Mesenteric fat pad (tissue), 1 donor: ENCODE results near the gene LAMTOR1. TPM values are rescaled to one million over a fixed set of nuclear protein-coding genes. Genes with fewer than 3 reads are reported as not detected.

Source experiments
- DNase-seq: peaks from one replicate; pipeline ENCODE4 v3.0.0-alpha.2; 2020; ENCODE audit warnings: low spot score
- total RNA-seq: library from RNA; stranded (reverse); fragmentation: NEBNext Ultra II Directional; extraction: Animal tissue kit (Norgen Biotek cat#: 25700); gene quantifications from one replicate; pipeline ENCODE4 v1.2.1, GENCODE V29; 2021
- donor health status: DM: yes; HTN: yes; CAD: no.

The LAMTOR1 gene
- total RNA-seq, 1 donor from 2014 or later, result 117 TPM

DNA sequence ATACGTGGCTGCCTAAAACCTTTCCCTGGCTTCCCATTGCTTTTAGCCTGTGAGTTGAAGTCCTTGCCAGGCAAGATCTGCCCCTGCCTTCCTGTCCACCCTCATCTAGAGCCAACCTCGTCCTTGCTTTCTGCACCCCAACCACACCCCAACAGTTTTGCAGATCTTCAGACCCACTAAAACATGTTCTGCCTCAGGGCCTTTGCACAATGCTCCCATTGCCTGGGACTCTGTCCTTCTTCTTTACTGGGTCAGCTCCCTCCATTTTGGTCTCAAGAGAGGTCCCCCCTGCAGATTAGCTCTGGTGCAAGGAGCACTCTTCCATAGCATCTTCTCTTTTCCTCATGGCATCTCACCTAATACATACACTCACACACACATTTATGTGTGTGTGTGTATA is 17.8 kb upstream of the LAMTOR1 start:
- DNase-seq, result no peak

DNA sequence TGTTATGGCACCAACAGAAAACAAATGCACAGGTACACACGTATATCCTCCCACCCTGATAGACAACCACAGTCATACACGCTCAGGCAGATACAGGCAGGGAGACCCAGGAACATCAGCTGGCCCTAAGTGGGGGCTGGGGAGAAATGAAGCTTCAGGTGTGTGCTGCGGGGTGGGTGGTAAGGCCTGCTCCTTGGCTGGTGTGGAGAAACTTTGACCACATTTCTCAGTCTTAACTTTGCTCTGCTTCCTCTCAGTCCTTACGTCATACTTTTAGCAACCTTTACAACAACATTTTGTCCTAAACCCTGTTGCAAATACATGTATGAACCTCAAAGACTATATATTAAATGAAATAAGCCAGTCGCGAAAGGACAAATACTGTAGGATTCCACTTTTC is 16.1 kb upstream of the LAMTOR1 start:
- DNase-seq, result no peak

DNA sequence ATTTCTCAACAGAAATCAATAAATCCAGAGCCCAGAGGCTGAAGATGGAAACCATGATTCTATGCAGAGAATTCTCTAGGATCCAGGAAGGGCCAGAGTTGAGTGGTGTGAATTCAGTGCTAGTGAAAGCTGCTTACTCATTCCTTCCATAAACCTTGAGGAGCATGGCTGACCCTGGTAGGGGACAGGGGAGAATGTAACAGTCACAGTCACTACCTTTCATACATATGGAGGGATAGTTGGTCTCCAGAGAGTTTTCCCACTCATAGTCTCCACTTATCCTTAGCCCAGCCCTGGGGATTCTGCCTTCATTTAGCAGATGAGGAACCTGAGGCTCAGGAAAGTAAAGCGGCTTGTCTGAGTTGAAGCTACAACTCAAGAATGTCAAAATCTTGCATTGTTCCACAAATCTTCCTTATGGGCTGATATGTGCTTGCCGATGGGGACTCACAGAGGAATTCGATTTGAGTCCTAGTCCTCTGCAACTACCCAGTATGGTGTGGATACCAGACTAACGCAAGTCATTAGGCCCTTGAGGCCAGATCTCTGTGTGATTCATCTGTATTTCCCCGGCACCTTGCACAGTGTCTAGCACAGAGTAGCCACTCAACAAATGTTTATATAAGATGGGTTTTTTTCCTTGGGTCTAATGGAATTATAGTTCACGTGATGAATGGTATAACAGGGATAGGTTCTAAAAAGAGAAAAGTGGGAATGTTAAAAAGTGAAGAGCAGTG is 13.1 kb upstream of the LAMTOR1 start:
- peak; percentile 5 for DNase-seq

DNA sequence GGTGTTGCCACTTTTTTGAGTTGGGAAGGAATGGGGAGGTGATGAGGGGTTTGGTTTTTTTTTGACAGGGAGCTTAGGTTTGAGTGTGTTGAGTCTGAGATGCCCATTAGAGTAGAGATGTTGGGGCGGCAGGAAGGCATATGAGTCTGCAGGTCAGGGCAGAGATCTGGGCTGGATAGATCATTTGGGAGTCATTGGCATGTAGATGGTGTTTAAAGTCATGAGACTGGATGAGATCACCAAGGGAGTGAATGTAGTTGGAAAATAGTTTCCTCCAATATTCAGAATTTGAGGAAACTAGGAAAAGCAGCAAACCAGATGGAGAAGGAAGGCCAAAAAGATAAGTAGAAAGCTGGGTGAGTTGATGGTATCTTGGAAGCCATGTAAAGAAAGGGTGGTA is 11.5 kb upstream of the LAMTOR1 start:
- peak; percentile 11 for DNase-seq

DNA sequence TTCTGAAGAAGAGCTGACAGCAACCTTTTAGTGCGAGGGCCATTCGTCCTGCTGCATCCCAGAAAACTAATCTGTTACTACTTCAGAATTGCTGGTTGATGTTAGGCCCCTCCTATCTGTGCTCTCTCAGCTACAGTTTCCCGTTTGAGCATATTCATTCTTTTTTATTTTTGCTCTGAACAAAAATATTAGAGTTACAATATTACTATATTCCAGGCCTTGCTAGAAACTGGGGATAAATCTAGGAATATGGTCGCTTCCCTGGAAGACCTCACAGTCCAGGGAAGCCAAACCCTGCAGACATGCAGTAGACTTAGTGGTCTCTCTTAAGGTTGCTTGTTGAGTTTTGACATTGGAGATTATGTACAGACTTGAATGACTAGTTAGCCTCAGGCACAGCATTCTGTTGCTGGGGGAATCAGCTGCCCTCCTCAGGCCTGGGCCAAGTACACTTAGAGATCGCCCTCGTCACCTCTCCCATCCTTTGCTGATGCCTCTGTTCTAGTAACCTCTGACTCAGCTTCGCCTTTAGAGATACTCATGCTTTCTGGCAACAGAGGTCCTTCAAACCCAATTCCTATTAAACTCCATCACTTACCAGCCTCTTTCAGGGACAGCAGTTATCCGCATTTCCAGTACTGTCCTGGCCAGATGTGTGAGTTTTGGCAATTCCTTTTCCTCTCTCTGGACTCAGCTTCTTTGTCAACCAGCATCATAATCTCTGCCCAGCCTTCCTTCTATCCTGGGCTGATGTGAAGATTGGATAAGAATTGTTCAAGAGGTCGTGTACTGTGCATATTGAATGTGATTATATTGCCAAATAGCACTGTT is 10.1 kb upstream of the LAMTOR1 start:
- DNase-seq, result peak; percentile 35

DNA sequence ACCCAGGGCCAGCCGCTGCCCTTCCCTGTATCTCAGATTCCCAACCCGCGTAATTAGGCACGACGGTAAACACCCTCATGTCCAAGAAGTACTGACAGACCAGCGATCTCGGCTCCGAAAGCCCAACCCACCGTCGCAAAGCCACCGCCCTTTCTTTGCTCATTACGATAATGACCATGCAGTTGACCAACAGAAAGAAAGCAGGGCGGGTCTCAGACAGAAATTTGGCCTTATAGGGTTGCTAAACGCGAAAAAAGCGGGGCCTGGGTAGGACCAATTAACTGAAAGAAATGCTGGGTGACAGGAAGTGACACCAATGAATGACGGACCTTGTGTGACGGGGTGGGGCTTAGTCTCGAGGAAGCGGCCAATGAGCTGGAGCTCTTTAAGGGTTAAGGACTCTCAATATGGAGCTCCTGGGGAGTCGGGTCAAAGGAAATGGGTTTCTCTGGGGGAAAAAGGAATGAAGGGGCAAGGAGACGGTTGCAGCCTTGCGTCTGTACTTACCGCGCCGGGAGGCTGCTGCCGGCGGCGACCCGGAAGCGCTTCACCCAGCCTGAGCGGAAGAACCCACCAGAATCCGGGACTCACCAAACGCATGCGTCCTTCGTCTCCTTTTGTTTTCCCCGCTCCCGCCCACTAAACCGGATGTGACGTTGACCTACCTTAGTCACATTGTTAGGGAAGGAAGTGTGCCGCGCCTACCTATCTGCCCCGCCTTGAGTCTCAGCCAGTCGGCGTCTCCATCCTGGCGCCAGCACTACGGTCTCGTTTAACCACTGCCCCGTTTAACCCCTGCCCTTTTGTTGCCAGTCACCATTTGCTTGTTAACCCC is 9.3 kb upstream of the LAMTOR1 start, which contains the start of gene ANAPC15:
Gene ANAPC15 (minus strand): TSS at position 553 of the 835 bp plus-strand sequence. CDS start 1,419 bp downstream, outside the sequence.
- peak; percentile 96 for DNase-seq

DNA sequence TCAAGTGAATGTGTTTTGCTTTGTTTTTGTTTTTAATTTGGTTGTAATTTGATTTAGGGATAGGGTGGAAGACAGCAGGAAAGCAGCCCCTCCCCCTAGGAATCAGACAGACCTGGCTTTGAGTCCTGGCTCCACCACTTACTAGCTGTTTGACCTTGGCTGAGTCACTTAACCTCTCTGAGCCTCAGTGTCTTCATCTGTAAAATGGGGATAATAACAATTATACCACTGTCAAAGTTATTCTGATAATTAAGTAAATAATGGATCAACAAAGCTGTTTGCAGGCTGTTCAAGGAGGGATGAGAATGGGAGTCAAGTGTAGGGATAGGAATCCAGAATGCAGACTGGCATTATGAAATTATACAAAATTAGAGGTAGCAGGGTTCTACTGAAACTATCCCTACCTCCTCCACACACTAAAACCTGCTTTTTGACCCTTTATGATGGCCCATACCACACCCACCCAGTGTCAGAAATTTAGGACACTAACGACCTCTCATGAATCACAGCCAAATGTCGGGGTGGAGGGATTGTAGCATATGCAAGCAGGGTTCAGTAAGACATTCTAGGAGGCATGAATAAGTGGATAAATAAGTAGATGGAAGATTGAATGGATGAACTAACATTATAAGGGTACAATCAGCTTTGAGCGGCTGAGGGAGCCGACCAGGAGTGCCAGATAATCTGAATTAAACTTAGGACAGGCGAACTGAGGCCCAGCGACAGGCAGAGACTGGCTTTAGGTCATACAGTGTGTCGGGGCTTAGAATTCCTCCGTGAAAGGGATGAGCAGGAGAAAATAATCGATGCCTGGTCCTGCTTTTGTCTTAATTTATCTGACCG is 8.4 kb upstream of the LAMTOR1 start:
- DNase-seq, result no peak

DNA sequence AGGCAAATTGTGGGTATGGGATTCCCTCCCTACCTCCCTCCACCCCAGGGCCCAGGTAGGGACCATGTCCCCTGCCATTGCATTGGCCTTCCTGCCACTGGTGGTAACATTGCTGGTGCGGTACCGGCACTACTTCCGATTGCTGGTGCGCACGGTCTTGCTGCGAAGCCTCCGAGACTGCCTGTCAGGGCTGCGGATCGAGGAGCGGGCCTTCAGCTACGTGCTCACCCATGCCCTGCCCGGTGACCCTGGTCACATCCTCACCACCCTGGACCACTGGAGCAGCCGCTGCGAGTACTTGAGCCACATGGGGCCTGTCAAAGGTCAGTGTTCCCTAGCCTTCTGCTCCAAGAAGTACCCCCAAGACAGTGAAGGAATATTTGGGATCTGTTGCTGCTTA is 2.8 kb upstream of the LAMTOR1 start, which contains the start of gene TOMT:
Gene TOMT (plus strand): TSS at position 37 of the 400 bp plus-strand sequence. CDS start 28 bp downstream, at position 65.
- no peak for DNase-seq

DNA sequence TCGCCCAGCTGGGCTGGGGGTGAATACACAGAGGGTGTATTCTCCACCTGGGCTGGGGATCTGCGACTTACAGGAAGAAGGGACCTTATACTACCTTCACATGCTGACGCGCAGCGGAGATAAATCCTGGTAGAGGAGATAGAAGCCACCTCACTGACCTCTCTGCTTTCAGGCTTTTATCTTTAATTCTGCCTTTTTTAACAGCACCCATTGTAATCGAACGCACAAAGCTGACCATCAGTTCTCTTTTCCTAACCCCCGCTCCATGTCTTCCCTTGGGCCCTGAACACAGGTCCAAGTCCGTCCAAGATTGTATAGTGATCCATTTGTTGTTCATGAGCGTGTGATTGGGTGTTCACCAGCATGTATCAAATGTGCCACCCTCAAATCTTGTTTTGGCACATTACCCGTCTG is 664 bp upstream of the LAMTOR1 start:
- DNase-seq, result no peak

DNA sequence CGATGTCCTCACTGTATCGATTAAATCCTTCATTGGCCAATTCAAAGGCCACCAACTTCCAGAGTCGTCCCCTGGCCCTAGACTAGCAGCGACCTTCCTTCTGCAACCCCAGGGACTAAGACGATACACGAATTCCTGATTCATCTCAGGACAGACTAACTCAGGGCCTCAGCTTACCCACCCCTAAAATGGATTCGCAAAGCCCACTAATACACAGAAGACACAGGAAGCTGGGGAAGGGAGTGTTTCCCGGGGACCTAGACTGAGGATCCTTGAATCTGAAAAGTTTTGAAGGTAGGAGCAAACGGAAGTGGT is 509 bp downstream of the LAMTOR1 start:
- DNase-seq, result no peak

DNA sequence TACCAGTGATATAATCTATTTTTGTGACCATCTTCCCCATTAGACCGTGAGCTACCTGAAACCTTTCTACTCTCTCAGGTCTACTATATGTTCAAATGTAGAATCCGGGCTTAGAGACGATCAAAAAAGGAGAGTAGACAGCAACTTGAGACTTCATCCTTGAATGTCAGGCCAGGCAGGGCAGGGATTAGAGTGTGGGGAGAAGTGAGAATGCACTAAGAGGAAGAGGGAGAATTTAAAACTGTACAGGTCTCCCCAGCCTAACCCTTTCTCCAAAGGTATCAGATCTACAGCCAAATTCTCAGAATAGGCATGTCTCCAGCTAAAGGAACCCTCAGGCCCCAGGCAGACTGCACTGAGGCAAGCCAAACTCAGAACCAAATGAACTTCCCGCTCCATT is 935 bp downstream of the LAMTOR1 start:
- no peak for DNase-seq

DNA sequence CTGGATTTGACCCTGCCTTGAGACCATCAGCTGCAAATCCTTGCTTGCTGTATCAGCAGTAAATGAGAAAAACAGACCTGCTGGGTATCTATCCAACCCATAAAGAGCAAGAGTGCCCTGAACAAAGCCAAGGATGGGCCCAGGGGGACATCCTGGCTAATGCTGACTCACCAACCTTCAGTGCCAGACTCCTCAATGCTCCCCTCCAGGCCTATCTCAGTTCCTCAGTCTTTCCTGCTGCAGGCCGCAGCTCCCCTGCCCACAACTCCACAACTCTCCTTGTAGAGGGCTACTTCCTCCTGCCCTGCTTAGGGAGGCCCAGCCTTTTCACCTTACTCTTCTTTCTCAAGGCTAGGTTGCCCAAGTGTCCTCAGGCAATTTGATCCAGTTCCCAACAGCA is 2.6 kb downstream of the LAMTOR1 start:
- DNase-seq, result no peak

DNA sequence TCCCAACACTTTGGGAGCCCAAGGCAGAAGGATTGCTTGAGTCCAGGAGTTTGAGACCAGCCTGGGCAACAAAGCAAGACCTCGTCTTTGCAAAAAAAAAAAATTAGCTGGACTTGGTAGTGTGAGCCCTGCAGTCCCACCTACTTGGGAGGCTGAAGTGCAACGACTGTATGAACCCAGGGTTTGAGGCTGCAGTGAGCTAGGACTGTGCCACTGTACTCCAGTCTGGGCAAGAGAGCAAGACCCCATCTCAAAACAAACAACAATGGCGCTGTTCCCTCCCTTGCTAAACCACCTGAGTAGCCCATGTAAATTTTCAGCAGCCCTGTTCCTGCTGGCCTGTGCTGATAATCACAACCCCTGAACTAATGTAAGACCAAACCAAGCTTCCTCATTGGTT is 3.1 kb downstream of the LAMTOR1 start:
- DNase-seq, result peak; percentile 18

DNA sequence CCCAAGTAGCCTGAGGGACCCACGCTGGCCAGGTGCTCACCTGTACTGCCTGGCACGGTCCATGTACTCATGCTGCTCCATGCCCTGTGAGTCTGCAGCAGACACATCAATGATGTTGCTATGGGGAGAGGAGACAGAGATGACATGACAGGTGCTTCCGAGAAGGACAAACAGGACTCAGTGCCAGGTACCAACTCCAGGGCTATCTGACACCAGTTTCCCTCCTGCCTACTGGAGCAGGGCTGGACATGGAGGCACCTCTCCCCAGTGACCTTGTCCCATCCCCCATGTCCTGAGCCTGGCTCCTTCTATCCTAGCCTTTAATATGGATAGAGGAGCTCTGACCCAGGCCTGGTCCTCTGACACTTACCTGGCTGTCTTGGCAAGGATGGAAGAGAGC is 4.4 kb downstream of the LAMTOR1 start:
- no peak for DNase-seq

DNA sequence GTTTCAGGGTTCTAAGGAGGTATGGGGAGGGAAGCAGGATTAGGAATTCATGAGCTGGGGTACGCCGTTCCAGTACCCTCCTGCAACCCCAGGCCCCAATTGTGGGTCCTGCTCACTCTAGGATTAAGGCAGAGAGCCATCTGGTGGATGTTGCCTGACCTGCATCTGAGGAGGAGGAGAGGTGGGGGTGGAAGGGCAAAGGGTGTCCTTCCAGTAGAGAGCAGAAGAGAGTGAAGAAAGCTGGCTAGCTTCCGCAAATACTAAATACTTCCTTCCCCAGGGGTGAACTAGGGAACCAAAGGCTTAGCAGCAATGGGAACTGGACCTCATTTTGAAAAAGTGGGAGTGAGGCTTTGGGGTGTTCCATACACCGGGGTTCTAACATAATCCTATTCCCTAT is 11.8 kb downstream of the LAMTOR1 start:
- DNase-seq, result no peak

DNA sequence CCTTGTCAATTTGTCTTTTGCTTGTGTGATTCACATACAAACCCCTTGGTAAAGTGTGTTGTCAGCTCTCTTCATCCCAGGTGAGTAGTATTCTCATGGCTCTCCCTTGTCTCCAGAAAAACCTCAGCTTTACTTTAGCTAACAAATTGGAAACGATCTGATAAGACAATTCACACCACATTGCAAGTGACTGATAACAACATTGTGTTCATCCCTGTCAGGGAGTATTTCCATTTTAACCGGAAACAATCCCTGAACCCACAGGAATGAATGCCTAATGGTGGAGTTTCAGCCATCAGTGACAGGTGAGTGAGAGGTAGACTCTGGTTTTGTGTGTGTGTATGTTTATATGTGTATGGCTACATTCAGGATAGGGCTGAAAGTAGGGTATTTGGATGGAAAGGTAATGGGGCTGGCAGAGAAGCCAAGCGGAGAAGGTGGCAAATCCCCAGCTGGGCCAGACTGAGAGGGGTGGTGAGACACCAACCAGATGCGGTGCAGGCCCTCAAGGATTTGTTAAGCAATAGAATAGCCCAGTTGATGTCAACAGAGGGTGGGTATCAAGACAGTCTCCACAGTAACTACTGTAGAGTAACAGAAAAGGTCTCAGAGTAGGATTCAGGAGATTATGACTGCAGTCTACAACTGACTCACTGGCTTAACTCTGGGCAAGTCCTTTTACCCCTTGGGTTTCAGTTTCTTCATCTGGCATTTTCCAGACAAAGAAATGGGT is 14.9 kb downstream of the LAMTOR1 start:
- DNase-seq, result no peak

DNA sequence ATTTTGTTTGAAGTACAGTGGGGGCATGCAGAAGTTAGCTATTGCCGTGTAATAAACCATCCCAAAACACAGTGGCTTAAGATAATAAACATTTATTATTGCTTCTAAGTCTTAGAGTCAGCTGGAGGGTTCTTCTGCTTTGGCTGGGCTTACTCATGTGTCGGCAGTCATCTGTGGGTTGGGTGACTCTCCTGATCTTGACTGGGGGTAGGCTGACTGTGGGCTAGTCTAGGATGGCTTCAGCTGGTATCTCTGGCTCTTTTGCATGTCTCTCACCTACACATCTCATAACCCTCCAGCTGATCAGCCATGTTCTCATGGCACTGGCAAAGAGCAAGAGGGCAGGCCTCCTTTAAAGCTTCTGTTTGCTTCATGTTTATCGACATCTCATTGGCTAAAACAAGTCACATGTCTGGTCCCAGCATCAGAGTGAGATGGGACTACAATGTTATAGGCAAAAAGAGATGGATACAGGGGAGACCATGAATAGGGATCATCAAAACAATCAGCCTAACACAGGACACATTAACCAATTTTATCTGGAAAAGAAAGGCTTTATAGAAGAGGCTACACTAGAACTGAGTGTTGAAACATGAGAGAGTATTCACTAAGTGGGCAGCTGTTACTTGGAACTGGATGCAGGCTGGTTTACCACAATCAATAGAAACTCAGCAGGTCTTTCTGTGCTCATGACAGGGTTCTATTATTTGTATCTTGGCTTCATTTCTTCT is 17.3 kb downstream of the LAMTOR1 start:
- no peak for DNase-seq

DNA sequence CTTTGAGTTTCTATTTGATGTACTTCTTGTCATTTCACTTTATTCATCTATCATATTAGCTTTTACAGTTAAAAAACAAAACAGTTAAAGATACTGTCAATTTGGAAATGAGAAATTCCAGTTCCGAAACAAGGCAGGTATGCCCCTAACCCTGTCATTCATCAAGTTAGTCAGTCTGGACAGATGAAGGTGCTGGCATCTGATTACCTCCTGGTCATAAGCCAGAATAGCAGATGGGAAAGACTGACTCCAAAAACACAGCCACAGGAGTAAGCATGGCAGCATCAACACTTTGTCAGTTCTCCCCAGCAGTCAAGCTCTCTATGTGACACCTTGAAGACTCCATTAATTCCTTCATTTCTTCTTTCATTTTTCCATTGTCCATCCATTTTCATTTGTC is 18.1 kb downstream of the LAMTOR1 start:
- DNase-seq, result no peak

DNA sequence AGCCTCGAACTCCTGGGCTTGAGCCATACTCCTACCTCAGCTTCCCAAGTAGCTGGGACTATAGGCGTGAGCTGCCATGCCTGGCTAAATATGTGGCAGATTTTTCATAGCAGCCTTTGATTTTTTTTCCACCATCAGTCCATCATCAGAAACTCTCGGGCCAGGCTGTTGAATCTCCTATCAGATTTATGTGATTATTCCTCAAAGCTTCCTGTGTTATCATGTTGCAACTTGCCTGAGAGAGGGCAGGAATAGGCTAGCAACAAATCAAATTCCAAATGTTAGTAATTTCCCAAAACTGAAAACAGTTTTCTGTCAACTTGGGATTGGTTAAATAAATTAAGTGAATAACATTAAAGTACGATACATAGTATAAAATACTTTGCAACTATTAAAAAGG is 19.0 kb downstream of the LAMTOR1 start:
- DNase-seq, result no peak
